ENCODE measurements around the gene PFKFB2.
A peak's percentile ranks its signal among the peaks of the same experiment; 100 is the strongest.

The PFKFB2 gene

DNA sequence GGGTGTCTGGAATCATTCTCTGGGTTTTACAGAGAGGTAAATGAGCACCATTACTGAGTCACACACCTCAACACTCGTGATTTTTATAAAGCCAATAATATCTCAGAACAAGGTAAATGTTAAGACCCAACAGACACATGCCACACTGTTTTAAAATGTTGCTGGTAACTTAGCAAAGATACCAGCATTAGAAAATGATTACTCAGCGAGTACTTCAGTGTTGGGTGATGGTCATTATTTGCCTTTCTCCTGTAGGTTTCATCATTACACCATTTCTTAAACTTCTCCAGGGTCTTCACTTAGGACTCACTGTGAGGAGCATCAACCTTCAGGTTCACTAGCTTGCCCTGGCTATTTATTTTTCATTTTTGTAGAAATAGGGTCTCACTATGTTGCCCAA lies 28.7 kb downstream of the PFKFB2 start:
- TF ChIP-seq, protein P1, sequence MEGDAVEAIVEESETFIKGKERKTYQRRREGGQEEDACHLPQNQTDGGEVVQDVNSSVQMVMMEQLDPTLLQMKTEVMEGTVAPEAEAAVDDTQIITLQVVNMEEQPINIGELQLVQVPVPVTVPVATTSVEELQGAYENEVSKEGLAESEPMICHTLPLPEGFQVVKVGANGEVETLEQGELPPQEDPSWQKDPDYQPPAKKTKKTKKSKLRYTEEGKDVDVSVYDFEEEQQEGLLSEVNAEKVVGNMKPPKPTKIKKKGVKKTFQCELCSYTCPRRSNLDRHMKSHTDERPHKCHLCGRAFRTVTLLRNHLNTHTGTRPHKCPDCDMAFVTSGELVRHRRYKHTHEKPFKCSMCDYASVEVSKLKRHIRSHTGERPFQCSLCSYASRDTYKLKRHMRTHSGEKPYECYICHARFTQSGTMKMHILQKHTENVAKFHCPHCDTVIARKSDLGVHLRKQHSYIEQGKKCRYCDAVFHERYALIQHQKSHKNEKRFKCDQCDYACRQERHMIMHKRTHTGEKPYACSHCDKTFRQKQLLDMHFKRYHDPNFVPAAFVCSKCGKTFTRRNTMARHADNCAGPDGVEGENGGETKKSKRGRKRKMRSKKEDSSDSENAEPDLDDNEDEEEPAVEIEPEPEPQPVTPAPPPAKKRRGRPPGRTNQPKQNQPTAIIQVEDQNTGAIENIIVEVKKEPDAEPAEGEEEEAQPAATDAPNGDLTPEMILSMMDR (conservative IDR thresholded peaks at IDR 0.05) = no peak
- TF ChIP-seq ZFX (IDR thresholded peaks at IDR 0.05) = no peak
- no peak overlapping the region for H3K27ac ChIP-seq

DNA sequence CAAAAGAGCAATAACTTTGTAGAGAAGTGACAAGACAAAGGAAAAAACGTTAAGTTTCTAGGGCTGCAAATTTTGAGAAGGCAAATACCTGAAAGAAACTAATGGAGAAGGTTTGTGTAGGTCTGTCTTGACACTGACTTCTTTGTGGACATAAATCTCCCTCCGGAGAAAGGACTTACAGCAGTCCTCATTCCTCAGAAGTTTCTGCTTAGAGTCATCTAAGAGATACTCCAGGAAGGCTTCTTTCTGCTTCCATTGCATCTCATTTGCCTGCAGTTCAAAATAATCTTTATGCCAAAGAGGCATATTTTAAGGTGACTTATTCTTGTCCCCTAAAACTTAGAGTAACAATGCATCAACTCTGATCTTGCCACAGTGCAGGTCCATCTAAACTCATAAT lies 31.2 kb downstream of the PFKFB2 start:
- no peak for TF ChIP-seq ZFX (IDR thresholded peaks at IDR 0.05)
- TF ChIP-seq, protein P1 (conservative IDR thresholded peaks at IDR 0.05) = no peak
- no peak overlapping the region for H3K27ac ChIP-seq

DNA sequence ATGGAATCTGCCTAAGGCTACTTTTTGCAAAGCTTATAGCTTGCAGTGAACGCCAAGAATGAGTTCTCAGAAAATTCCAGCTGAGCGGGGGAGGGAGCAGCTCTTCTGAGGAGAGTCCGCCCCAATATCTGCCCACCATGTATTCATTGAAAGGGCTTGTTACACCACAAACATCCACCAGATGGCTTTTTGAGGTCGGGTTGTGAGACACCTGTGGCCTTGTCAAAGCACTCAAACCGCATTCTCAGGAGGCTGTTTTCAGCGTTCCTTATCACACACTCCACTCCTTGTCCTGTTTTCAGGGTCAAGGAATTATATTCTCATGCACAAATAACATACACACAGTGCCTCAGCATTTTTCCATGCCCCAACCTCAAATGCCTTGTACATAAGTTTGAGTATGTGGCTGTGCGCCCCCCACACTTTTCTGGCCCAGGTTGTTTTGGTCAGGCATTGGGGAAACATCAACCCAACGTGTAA lies 31.7 kb downstream of the PFKFB2 start:
- H3K27ac ChIP-seq = no peak overlapping the region
- TF ChIP-seq, protein P1 (conservative IDR thresholded peaks at IDR 0.05) = peak; percentile 81
- TF ChIP-seq ZFX (IDR thresholded peaks at IDR 0.05) = no peak

DNA sequence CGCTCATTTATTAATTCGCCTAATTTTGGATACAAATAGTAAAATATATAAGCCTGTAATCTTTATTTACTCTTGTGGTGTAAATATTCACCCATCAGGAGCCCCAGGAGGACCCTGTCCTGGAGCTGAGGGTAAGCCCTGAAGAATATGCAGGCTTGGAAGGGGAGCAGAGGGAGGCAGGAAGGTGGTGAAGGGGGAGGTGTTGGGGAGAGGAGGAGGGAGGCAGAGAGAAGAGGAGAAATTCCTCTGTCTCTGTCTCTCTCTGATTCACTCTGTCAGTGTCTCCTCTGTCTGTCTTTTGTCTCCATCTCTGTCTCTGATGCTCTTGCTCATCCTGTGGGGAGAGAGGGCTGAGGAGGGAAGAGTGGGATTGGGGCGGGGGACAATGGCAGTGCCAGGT lies 32.8 kb downstream of the PFKFB2 start:
- TF ChIP-seq, protein P1 (conservative IDR thresholded peaks at IDR 0.05) = no peak
- TF ChIP-seq ZFX (IDR thresholded peaks at IDR 0.05) = no peak
- no peak overlapping the region for H3K27ac ChIP-seq

DNA sequence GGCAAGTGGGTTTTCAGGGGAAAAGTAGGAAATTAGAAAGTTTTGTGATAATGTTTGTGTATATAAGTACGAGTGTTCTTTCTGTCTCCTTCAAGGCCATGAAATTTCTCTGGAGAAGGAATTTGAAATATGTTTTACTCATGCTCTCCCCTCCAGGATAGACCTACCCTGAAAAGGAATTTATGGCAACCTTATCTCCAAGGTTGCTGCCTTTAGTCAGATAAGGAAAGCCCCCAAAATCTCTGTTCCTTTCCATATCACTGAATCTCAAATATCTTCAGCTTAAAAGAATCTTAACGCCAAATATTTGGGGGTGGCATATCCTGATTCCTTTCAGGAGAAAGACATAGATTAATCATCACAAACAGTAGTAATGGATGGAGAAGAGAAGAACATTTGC lies 35.1 kb downstream of the PFKFB2 start:
- no peak overlapping the region for H3K27ac ChIP-seq
- TF ChIP-seq, protein P1 (conservative IDR thresholded peaks at IDR 0.05) = no peak

DNA sequence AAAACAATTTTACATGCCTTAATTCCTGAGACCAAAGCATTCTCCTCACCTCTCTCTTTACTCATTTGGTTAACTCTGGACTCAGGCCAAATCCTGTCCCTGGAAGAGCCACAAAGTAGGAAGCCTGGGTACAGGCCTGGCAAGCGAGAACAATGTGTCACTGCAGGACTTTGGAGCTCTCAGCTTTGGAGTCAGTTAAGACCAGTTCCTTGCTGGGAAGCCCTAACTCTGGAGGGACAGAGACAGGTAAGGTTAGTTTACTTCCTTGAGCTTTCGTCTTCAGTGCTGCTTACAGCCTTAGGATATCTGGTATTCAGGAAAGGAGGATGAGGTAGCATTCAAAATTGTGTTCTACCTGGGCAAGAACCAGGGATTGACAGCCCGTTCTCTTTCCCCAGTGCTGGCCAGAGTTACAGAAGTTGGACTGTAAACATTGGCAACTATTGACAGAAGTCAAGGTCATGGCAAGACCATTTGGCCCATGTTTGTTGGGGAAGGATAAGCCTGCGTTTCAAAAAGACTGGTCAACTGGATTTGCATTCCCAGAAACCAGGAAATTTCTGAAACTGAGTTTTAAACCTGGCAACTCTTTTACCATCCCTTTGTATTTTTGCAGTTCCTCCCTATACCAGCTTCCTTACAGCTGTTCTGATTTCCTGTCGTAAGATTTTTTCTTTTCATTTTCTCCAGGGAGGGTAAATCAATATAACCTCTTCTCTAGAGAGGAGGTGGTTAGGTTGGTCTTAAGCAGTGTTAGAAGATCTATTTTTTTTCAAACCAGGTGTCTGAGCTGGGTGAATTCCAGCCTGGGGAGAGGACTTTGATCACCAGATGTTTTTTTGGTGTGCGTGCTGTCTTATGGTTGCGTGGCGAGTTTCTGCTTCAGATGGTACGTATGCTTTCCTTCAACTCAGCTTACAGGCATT lies 35.9 kb downstream of the PFKFB2 start, which contains the start of gene C4BPB:
TSS of gene C4BPB (plus strand) at position 160 of the 926 bp plus-strand sequence. CDS start at position 832, 672 bp downstream.
- H3K27ac ChIP-seq = peak within 1 kb of the TSS; percentile 17; the same call in 1 of the 2 replicates
- TF ChIP-seq, protein P1 (conservative IDR thresholded peaks at IDR 0.05) = no peak
- no peak for TF ChIP-seq ZFX (IDR thresholded peaks at IDR 0.05)

DNA sequence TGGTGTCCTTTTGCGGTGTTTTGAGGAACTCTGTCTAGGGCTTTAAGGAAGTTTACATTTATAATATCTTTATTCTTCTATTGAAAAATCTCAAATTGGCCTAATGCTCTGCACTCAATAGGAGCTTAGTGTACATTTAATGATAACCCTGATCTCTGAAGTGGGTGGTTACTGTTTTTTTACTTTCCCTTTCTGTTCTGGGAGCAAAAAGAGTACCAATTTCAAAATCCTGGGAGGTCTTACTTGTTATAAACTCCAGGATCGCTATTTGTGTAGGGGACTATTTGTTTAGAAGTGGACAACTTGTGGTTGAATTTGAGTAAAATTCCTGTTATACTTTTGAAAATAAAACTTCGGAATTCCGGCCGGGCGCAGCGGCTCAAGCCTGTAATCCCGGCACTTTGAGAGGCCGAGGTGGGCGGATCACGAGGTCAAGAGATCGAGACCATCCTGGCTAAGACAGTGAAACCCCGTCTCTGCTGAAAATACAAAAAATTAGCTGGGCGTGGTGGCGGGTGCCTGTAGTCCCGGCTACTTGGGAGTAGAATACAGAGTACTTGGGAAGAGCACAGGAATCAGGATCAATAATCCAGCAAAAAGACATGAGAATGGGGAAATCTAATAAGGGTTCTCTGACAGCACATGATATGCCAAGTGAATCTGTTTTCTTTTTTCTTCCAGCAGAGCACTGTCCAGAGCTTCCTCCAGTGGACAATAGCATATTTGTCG lies 36.7 kb downstream of the PFKFB2 start:
- no peak overlapping the region for H3K27ac ChIP-seq

More for the DNA sequence above, 36.7 kb downstream of the PFKFB2 start:
- no peak for TF ChIP-seq ZFX (IDR thresholded peaks at IDR 0.05)
- TF ChIP-seq, protein P1 (conservative IDR thresholded peaks at IDR 0.05) = no peak

Data from C4-2B (cell line).